Heart left ventricle (tissue), 13 donors: ENCODE data around the gene RXRB.

Source experiments
- POLR2A ChIP-seq, 2 donors: fragments of 450-650 bp; IDR thresholded peaks; one replicate each; pipeline ENCODE4 v1.6.1; 2017; ENCODE audit warnings: antibody characterized with exemption in 2 of 2, mild to moderate bottlenecking in 2 of 2, moderate library complexity in 2 of 2
- TF ChIP-seq, protein P1 (sequence below), 12 donors: fragments of 200-600 bp; sonication (generic) in 4 of 12; IDR thresholded peaks; one replicate each; pipeline versions ENCODE4 v1.5.0 to v1.8.0; 2018 to 2022; ENCODE audit warnings: antibody characterized with exemption in 12 of 12, mild to moderate bottlenecking in 5 of 12
- donor health status: ischemic (EF 13 %, LVEDD 7.1; RV severe dilation, severe dysfunction).
- donor health status: DM: no; HTN: yes; CAD: no.
- donor health status: DM: no; HTN: no; CAD: no.
- donor health status: ischemic (EF 25% LVEDD 6.9; RV normal size, moderate dysfunction).
- donor health status: ischemic (EF 25% LVEDD 5.7; RV mildly dilated, moderate dysfunction).
- donor health status: ischemic (EF 35%, LVEDD 5.7; RV mildly dilated, moderate dysfunction).
- donor health status: nonischemic (EF 11% LVEDD 7.7; RV severe dilation, severe dysfunction).
- donor health status: DM: yes; HTN: yes; CAD: no.
- donor health status: PGD.
- donor health status: ischemic (EF 29% LVEDD 5.4; RV normal size, mild dysfunction).
- donor health status: nonischemic (EF 23%, LVEDD 6.1; RV moderate dilation, normal function).

DNA sequence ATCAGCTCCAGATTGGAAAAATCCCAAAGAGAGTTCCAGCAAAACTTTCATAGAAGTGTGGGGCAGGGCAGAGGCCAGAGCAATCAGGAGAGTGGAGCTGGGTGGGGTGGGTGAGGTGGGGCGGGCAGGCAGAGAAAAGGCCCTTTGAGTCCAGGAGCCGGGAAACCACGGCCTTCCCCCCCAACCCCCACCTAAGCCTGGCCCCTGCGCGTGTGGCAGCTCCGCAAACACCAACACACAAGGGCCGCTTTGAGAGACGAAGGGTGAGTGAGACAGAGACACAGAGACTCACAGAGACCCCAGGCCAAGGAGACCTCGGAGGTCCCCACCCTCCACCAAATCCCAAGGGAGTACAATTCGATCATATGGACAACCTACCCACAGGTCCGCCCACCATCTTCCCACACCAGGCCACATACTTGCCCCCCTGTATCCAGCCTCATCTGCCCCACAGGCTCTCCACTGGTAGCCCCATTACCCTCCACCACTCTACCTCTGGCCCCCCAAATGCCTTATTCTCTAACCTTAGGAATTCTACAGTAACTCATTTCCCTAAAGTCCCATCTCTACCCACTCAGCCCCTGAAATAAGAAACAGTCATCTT is 9.9 kb downstream of the RXRB start:
- TF ChIP-seq POLR2A (IDR thresholded peaks at IDR 0.05), result no peak
- TF ChIP-seq, protein P1, sequence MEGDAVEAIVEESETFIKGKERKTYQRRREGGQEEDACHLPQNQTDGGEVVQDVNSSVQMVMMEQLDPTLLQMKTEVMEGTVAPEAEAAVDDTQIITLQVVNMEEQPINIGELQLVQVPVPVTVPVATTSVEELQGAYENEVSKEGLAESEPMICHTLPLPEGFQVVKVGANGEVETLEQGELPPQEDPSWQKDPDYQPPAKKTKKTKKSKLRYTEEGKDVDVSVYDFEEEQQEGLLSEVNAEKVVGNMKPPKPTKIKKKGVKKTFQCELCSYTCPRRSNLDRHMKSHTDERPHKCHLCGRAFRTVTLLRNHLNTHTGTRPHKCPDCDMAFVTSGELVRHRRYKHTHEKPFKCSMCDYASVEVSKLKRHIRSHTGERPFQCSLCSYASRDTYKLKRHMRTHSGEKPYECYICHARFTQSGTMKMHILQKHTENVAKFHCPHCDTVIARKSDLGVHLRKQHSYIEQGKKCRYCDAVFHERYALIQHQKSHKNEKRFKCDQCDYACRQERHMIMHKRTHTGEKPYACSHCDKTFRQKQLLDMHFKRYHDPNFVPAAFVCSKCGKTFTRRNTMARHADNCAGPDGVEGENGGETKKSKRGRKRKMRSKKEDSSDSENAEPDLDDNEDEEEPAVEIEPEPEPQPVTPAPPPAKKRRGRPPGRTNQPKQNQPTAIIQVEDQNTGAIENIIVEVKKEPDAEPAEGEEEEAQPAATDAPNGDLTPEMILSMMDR (IDR thresholded peaks at IDR 0.05), result no peak
